ENCODE data around the gene GABRP.

GABRP gene

DNA sequence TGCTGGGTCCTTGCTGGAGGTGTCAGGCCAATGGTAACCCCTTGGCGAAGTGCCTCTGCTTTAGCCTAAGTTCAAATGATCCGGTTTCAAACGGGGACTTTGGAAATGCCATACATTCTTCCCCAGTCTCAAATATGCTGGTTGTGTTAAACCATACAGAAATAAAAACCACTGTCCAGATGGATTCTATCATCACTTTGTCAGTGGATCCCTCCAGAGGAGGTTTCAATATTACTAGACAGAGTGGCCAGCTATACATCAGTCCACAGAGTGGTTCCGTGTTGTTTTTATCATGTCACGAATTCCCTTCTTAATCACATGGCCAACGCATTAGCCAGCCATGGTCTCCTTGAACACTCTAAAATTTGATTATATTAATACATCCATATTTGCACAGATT, 71.0 kb downstream of the GABRP start:
- H4K20me1 ChIP-seq = no peaks in the 10 kb centered on the region
- H3K4me3 ChIP-seq = no peak overlapping the region
- no peak overlapping the region for H3K27ac ChIP-seq
- no peaks in the 10 kb centered on the region for H3K27me3 ChIP-seq
- no peak overlapping the region for H3K9ac ChIP-seq
- H3K4me1 ChIP-seq = no peaks in the 10 kb centered on the region
- no peaks in the 10 kb centered on the region for H3K36me3 ChIP-seq
- H3K4me2 ChIP-seq = no peak overlapping the region
- no peak for TF ChIP-seq Cebpa-rat (IDR thresholded peaks at IDR 0.05)
- peaks cover 5% of the 10 kb centered on the region for H3K9me3 ChIP-seq

DNA sequence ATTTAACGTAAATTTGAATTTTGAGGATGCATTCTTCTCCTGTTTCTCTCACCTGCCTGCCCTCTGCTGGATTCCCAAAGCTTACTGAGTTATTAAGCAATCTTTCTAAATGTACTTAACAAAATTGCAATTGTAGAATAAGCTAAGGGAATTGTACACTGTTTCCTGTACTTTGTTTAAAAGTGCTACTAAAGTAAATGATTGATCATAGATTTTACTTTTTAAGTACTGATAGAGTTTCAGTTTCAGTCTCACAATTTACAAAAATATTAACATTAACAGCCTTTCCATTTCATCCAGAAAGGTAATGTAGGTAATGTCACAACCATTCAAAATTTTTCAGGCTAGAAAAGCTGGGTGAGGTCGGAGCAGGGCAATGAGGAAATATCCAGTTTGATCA, 73.5 kb downstream of the GABRP start:
- Histone ChIP-seq H3K9ac (no peak overlapping the region), H4K20me1 (no peaks in the 10 kb centered on the region), H3K36me3 (no peaks in the 10 kb centered on the region), H3K4me3 (no peak overlapping the region), H3K4me2 (no peak overlapping the region), H3K27me3 (no peaks in the 10 kb centered on the region), H3K27ac (no peak overlapping the region), H3K9me3 (peaks cover 29% of the 10 kb centered on the region), H3K4me1 (no peaks in the 10 kb centered on the region)
- no peak for TF ChIP-seq Cebpa-rat (IDR thresholded peaks at IDR 0.05)

DNA sequence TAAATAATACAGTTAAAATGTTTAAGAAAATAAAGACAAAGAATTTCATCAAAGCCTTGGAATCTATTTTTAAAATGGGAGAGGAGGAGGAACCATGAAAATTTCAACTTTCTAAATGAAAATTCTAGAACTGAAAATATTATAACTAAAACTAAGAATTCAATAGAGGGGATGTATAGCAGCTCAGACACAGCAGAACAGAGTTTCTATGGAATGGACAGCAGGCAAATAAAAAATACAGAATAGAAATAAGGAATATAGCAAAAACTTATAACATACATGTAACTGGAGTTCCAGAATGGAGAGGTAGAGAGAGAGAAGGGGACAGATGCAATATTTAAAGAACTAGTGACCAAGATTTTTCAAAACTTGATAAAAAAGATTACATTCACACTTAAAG, 76.9 kb downstream of the GABRP start:
- no peak for TF ChIP-seq Cebpa-rat (IDR thresholded peaks at IDR 0.05)
- H3K4me3 ChIP-seq = no peak overlapping the region
- H3K27me3 ChIP-seq = no peaks in the 10 kb centered on the region
- H3K9ac ChIP-seq = no peak overlapping the region
- peaks cover 41% of the 10 kb centered on the region for H3K9me3 ChIP-seq
- H3K27ac ChIP-seq = no peak overlapping the region
- H3K4me1 ChIP-seq = no peaks in the 10 kb centered on the region
- no peak overlapping the region for H3K4me2 ChIP-seq
- H3K36me3 ChIP-seq = no peaks in the 10 kb centered on the region
- no peaks in the 10 kb centered on the region for H4K20me1 ChIP-seq

DNA sequence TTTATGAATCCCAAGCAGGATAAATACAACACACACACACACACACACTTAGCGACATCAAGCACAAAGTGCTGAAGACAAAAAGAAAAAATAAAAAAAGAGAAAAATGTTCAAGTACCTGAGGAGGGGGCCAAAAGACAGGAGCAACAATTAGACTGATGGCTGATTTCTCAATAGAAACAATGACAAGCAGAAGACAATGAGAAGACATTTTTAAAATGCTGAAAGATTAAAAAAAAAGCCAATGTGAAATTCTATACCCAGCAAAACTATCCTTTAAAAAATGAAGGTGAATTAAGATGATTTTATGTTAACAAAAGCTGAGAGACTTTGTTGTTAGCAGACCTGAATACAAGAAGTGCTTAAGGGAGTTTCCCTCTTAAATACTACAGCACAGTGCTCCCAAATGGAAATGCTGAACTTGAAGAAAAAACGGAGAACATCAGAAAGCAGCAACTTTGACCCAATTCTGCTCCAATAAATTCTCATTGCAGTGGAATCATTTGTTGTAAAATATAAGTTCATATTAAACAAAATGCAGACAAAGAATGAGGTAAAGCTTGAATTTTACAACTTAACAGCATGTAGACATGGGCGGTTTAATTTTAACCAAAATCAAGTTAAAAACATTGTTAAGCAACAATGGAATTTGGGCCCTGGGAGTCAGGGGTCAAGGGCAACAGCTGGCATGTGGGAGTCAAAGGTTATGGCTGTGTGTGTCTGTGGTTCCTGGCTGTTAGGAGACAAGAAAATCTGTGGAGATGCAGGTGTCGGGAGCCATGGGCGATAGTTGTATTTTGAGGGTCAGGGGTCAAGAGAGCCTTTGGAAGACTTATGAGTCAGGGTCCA, 77.5 kb downstream of the GABRP start:
- no peaks in the 10 kb centered on the region for H3K27me3 ChIP-seq
- H4K20me1 ChIP-seq = no peaks in the 10 kb centered on the region
- H3K4me2 ChIP-seq = no peak overlapping the region
- no peak overlapping the region for H3K4me3 ChIP-seq
- no peaks in the 10 kb centered on the region for H3K36me3 ChIP-seq
- H3K4me1 ChIP-seq = no peaks in the 10 kb centered on the region
- no peak for TF ChIP-seq Cebpa-rat (IDR thresholded peaks at IDR 0.05)
- peaks cover 41% of the 10 kb centered on the region for H3K9me3 ChIP-seq
- no peak overlapping the region for H3K27ac ChIP-seq
- no peak overlapping the region for H3K9ac ChIP-seq

DNA sequence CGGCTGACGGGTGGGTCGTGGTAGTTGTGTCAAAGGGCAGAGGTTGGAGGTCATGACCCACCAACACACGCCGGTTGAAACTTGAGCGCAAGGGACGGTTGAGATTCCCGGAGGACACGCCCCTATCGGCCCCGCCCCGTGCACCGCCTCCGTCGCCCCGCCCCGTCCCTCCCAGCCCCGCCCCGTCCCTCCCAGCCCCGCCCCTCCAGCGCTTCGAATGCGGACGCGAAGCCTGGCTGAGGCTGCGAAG, 78.1 kb downstream of the GABRP start:
- Histone ChIP-seq H3K27ac (no peak overlapping the region), H3K27me3 (no peaks in the 10 kb centered on the region), H3K4me1 (no peaks in the 10 kb centered on the region), H3K9me3 (peaks cover 41% of the 10 kb centered on the region), H3K9ac (no peak overlapping the region), H3K36me3 (no peaks in the 10 kb centered on the region), H4K20me1 (no peaks in the 10 kb centered on the region), H3K4me2 (no peak overlapping the region), H3K4me3 (no peak overlapping the region)
- TF ChIP-seq Cebpa-rat (IDR thresholded peaks at IDR 0.05) = no peak

DNA sequence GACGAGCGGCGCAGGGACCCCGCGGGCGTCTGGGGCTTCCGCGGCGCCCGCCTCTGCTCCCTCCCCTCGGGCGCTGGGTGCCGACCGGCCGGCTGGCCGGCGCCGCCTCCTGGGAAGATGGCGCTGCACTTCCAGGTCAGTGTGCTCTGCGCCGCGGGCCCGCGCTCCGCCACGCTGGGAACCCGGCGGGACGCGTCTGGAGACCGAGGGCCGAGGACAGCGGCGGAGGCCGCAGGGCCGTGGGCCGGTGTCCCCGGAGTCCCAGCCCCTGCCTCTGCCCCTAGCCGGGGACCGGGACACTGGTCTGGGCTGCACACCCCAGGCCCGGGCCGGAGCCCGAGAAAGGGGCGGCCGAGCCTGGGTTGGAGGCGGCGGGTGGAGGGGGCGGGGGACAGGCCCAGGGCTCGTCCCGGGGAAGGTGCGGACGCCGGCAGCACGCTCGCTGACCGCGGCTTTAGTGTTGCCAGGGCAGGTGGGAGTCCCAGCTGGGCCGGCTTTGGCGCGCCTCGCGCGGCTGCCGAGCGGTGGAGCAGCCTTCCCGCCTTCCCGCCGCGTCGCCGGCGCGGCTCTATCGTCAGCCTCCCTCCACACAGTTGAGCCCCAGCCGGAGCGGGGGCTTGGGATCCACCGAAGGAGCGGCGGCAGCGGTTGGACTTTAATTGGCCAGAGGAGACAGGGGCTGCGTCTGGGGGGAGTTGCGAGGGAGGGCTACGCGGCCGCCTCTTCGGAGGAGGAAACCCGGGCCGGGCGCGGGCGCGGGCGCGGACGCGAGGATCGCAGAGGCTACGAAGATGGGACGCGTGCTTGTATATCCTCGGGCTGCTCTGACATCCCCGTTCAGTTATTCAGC, 78.6 kb downstream of the GABRP start, which contains the start of gene RANBP17:
RANBP17 (plus strand) TSS at position 102 of the 850 bp plus-strand sequence.
- Histone ChIP-seq H3K36me3 (no peaks in the 10 kb centered on the region), H3K4me3 (no peak within 1 kb of the TSS), H3K9me3 (peaks cover 41% of the 10 kb centered on the region), H3K4me2 (no peak within 1 kb of the TSS), H3K4me1 (no peaks in the 10 kb centered on the region), H4K20me1 (no peaks in the 10 kb centered on the region), H3K9ac (no peak within 1 kb of the TSS), H3K27me3 (no peaks in the 10 kb centered on the region), H3K27ac (no peak within 1 kb of the TSS)
- TF ChIP-seq Cebpa-rat (IDR thresholded peaks at IDR 0.05) = no peak

DNA sequence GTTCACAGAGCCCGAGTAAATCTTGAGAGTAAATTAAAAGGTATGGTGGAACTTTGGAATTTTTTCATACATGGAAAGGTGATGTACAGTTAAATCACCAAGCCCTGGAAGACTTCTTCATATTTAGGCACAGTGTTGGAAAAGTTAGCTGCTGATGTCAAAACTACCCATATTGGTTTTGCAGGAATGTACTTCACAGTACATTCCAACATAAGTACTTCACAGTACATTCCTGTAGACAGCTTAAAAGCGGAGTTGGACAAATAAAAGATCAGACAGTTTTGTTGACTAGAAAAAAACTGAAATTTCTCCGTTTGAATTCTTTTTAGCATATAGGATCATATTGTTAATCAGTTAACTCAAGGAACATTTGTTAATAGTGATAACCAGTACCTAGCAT, 80.1 kb downstream of the GABRP start:
- Histone ChIP-seq H3K4me1 (no peaks in the 10 kb centered on the region), H3K36me3 (no peaks in the 10 kb centered on the region), H3K27ac (no peak overlapping the region), H3K9me3 (peaks cover 41% of the 10 kb centered on the region), H3K4me3 (no peak overlapping the region), H4K20me1 (no peaks in the 10 kb centered on the region), H3K9ac (no peak overlapping the region), H3K4me2 (no peak overlapping the region), H3K27me3 (no peaks in the 10 kb centered on the region)
- TF ChIP-seq Cebpa-rat (IDR thresholded peaks at IDR 0.05) = no peak

All from BLaER1 (cell line).